NOMO-1 treated with DMSO at 0.1 percent for 48 hours (cell line): ENCODE measurements around the gene HOXB1.
"Not testable (repeated sequence)": the region's sequence is repeated elsewhere in the genome, so short reads cannot be mapped to it uniquely, and the experiment has no call there.

Experiments used
- DNase-seq: peaks from one replicate; lab custom pipeline; 2025; ENCODE audit not compliant: unreplicated experiment; lab: John Stamatoyannopoulos, UW

HOXB1 gene

GRCh38 chr17:48544349-48545021, 13.7 kb upstream of the HOXB1 start:
- DNase-seq, result no peak

- no peak for DNase-seq
These were observed 13.1 kb upstream of the HOXB1 start for GRCh38 chr17:48543854-48544348.

GRCh38 chr17:48543107-48543853, 12.5 kb upstream of the HOXB1 start:
- peak; percentile 8 for DNase-seq

DNA sequence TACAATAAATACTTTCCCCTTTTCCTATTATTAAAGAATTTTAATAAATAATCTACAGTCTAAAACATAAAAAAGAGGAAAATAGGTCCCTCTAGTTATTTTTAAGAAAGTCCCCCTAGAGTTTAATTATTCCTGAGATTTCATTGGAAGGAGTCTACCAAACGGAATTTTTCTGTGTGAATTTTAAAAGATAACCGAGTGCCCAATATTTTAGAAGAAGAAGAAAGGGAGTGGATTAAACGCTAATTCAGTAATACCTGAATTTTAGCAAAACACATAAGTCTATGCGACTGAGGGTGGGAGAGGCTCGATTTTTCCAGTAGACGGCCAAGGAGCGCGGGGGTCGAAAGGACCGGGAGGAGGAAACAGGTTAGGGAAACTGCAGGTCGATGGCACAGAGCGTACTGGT, 11.9 kb upstream of the HOXB1 start:
- no peak for DNase-seq

- no peak for DNase-seq
These were observed 11.4 kb upstream of the HOXB1 start for GRCh38 chr17:48542114-48542656.

- DNase-seq, result no peak
These were observed 10.8 kb upstream of the HOXB1 start for GRCh38 chr17:48541577-48542113.

GRCh38 chr17:48541036-48541576, 10.3 kb upstream of the HOXB1 start:
- no peak for DNase-seq

- no peak for DNase-seq
These were observed 9.4 kb upstream of the HOXB1 start for GRCh38 chr17:48540213-48540612.

GRCh38 chr17:48539177-48539576, 8.4 kb upstream of the HOXB1 start:
- no peak for DNase-seq

- DNase-seq, result no peak
These were observed 6.5 kb upstream of the HOXB1 start for GRCh38 chr17:48537316-48537715.

DNA sequence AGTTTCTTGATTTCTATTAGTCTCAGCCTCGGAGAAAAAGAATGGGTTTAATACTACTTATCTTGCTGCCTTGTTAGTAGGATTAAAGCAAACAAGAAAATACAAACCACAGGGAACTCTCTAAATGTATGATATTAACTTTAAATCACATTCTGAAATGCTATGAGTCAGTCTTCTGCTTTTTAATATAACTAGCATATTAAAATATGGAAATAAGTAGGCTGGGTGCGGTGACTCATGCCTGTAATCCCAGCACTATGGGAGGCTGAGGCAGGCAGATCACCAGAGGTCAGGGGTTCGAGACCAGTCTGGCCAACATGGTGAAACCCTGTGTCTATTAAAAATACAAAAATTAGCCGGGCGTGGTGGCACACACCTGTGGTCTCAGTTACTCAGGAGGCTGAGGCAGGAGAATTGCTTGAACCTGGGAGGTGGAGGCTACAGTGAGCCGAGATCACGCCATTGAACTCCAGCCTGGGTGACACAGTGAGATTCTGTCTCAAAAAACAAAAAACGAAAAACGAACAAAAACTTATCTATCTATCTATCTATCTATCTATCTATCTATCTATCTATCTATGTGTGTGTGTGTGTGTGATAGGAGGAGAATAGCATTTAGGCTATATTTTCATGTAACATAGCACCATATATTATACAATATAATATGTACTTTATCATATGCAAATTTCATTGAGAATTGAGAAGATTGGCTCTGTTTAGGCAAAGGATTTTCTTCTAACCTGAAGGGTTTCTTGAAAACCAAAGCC, 5.2 kb upstream of the HOXB1 start:
- DNase-seq, result not testable (repeated sequence)

DNA sequence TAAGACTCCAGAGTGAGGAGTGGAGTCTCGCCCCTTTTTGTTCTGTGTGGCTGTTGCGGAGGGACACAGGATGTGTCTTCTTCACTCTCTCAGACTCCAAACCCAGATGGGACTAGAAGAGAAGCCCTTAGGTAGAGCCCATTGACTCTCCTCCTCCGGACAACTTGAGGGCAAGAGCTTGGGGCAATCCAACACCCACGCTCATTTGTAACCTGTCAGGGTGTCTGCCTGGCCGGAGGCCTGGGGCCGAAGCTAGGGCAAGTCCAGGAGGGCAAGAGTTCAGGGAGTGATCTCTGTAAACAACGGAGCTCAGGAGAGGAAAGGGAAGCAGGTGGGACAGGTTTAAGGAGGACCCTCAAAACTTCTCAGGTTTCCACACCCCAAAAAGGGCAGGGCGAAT, 1.4 kb upstream of the HOXB1 start:
- no peak for DNase-seq

DNA sequence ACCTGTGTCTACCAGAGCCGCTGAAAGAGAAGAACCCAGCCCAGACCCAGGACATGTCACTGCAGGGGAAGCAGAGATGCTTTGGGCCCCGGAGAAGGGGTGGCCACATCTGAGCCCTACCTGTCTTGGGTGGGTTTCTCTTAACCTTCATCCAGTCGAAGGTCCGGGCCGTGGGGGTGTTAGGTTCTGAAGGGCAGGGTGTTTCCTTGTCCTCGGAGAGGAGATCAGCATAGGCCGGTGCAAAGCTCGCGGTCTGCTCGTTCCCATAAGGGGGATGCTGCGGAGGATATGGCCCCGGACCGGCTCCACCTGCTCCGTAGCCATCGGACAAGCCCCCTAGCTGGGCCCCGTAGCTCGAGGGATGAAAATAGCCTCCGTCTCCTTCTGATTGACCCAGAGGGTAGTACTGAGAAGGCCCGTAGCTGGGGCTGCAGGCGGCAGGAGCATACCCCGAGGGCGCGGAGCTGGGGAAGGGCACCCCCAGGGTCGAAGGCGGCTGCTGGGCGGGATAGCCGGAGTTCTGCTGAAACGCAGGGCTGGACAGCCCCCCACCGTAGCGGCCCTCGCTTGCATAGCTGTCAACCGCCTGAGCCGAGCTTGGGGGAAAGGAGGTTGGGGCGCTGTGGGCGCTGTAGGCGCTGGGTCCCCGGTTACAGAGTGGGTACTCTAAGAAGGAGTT, 464 bp downstream of the HOXB1 start:
- DNase-seq, result no peak

- no peak for DNase-seq
These were observed 1.2 kb downstream of the HOXB1 start for GRCh38 chr17:48529683-48530009.

DNA sequence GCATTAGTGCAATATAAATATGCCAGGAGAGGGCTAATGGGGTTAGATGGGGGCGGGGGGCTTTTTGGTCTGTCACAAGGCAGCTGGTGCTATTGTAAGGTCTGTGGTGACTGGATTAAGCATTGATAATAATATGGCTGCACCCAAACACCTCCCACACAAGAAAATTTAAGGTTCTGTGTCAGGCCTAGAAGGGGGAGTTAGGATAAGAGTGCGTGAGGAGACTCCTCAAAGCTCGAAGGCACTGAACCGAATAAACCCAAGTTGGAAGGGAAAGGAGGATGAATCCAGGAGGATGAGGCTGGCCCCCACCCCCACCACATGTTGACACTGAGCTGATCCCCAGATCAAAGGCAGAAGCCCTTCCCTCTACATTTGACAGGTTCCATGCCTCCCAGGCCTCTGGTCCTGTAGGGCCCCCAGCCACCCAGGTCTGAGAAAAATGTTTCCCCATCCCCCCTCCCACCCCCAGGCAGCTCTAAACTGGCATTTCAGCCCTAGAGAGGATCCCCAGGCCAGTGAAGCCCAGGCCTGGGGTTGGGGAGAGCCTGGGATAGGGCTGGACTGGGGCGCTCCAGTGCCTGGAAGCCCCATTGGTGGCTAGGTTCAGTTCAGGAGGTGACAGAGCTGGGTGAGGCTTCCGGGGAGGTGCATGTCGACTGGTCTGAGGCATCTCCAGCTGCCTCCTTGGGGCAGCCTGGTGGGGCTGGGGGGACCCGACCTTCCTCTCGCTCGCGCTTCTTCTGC, 1.7 kb downstream of the HOXB1 start:
- DNase-seq, result no peak

DNA sequence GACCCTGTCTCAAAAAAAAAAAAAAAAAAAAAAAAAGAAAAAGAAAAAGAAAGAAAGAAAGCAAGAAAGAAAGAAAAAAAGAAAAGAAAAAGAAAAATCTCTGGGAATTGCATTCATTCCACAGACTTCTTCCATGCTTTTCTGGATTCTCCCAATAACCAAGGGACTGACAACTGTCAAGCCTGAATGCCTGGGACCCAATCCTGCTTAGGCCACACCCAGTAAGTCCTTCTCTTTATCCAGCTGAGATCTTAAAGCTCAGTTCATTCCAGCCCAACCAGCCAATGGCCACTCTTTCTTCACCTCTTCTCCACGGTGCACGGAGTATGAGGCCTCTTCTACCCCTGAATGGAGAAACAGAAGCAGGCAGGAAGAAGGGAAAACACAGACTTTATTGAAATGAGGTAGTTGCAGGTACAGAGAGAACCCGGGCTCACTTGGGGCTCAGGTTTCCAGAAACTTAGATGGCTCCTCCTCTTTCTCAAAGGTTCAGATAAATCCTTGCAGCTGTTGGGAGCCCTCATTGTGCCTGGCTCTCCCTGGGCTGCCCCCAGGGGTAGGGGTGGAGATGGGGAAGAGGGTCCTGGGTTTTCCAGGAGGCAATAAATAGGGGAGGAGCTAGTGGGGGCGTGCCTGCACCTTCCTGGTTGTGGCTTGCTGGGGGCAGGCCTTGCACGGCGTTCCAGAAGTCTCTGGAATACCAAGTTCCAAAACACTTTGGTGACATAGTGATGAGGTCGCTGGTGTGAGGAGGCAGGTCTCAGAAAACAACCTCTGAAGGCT, 2.5 kb downstream of the HOXB1 start:
- DNase-seq, result no peak

GRCh38 chr17:48527547-48527932, 3.3 kb downstream of the HOXB1 start:
- no peak for DNase-seq

DNA sequence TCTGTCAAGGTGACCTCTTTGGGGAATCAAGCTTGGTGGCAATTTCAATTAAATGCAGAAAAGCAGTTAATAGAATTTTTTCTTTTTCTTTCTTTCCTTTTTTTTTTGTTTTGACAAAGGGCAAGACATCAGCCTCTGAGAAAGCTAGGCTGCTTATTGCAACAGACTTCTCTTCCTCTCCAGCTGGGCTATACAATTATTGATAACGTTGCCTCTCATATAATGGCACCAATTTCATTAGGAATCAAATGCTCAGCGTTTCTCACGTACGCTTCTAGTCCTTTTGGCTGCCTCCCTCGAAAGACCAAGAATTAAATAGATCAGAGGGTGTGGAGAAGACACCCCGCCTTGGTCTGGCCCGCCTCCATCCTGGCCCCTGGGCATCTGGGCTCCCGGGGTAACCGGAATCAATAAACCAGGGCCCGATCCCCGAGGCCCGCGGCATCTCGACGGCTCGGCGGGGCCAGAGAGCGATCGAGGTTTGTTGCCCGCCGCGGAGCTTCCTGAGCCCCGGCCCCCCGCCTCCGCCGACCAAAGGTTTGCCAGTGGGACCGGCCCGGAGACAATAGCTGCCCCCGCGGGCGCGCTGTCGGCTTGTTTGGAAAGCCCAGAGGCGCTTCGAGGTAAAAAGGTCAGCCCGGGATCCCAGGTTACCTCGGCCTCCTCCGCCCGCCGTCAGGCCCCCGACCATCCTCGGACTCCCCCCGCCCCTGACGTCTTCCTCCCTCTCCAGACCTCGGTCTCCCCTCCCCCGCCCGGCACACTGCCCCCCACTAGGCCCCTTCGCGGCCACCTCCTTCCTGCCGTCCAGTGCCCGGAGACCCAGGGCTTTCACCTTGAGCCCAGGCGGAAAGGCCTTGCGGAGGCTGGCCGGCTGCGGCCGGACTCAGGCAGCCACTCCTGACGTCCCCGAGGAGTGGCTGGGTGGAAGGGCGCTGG, 3.9 kb downstream of the HOXB1 start:
- DNase-seq, result no peak
